Dedifferentiated amniotic fluid mesenchymal stem cell (primary cell): ENCODE measurements around the gene HSPA5.
A peak's percentile ranks its signal among the peaks of the same experiment; 100 is the strongest.
"Not testable (repeated sequence)": the region's sequence is repeated elsewhere in the genome, so short reads cannot be mapped to it uniquely, and the experiment has no call there.

Experiments used
- DNase-seq: peaks from one replicate; pipeline ENCODE4 v3.0.0-alpha.2; 2016; ENCODE audit errors: extremely low spot score

The HSPA5 gene

DNA sequence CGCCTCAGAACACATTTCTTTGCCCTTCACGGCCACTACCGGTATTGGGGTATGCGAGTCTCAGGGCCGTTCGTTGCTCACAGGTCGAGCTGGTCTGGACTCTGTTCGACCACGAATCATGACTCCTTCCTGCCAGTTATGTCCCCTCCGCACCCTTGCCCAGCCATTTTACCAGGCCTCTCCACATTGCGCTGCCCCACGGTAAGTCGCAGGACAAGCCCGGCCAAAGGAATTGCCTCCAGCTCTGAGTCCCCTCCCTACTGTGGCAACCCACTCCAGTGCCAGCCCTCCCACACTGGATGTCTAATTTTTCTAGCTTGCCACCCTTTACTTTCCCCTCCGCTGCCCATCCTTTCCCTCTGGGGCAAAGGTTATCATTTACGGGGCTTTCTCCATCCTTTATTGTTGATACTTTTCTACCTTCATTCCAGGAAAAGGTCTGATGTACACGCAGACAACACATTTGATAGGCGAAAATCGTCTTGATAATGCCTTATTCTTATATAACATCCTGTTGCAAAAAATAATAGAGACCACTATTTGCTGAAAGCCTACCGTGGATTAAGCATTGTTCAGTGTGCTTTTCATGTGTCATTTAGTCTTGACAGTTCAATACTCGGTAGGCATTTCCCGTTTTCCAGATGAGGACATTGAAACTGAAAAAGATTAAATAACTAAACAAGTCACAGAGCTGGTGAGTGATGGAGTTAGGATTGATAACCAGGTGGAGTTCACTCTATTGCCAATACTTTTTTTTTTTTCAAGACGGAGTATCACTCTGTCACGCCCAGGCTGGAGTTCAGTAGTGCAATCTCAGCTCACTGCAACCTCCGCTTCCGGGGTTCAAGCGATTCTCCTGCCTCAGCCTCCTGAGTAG is 958 bp upstream of the HSPA5 start:
- no peak for DNase-seq

DNA sequence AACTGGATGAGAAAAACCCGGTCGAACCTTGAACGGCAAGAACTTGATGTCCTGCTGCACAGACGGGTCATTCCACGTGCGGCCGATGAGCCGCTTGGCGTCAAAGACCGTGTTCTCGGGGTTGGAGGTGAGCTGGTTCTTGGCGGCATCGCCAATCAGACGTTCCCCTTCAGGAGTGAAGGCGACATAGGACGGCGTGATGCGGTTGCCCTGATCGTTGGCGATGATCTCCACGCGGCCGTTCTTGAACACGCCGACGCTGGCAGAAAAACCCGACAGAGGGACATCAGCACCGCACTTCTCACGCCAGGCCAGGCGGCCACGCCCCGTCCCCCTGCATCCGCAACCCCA is 519 bp downstream of the HSPA5 start:
- no peak for DNase-seq

DNA sequence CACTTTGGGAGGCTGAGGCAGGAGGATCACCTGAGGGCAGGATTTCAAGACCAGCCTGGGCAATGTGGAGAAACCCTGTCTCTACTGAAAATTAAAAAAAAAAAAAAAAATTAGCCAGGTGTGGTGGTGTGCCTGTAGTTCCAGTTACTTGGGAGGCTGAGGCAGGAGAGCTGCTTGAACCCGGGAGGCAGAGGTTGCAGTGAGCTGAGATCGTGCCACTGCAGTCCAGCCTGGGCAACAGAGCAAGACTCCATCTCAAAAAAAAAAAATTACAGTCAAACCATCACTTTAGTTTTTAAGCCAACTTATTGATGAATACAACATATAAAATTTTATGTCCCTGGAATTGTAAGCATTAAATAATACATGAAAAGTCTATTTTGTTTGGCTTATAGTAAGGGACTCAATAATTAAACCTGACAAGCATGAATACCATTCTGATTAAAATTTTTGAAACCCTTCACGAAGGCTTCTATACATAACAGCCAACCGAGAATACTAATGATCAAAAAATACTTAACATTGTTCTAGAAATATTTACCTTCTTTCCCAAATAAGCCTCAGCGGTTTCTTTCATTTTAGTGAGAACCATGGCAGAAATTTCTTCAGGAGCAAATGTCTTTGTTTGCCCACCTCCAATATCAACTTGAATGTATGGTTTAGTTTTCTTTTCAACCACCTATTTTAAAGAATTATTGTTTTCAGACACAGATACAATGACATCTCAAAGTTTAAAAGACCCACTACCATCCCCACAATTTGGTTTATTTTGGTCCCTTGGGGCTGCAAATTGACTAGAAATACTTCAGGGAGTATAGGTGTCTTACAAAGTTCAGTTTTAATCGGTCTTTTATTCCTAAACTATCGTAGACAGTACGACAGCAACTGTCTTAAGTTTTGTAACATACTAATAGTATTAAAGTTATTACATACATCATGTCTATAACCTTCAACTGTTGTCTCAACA is 1.2 kb downstream of the HSPA5 start:
- DNase-seq: no peak

DNA sequence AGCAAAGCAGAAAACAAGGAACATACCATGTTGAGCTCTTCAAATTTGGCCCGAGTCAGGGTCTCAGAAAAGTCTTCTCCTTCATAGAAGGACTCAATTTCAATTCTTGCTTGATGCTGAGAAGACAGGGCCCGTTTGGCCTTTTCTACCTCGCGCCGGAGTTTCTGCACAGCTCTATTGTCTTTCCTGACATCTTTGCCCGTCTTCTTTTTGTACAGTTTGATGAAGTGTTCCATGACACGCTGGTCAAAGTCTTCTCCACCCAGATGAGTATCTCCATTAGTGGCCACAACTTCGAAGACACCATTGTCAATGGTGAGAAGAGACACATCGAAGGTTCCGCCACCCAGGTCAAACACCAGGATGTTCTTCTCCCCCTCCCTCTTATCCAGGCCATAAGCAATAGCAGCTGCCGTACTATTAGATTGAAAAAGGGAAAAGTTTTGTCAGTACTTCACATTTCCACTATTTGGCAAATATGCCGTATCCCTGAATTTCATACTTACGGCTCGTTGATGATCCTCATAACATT is 2.2 kb downstream of the HSPA5 start:
- no peak for DNase-seq

DNA sequence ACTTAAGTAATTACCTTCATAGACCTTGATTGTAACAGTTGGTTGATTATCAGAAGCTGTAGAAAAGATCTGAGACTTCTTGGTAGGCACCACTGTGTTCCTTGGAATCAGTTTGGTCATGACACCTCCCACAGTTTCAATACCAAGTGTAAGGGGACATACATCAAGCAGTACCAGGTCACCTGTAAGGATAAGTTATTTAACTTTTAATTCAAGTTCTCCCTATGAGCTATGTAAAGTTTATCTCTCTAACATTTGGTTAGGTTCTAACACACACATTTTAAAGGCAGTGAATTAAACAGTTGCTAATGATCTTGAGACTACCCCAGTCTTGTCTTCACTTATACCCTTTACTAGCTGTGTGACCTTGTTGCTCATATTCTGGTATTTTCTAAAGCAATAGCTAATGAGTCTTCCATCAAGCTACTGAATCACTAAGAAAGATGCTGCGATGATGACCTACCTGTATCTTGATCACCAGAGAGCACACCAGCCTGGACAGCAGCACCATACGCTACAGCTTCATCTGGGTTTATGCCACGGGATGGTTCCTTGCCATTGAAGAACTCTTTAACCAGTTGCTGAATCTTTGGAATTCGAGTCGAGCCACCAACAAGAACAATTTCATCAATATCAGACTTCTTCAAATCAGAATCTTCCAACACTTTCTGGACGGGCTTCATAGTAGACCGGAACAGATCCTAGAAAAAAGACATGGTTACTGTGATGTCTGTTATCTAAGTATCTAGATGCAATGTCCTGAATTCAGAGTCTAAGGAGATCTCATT is 2.8 kb downstream of the HSPA5 start:
- no peak for DNase-seq

DNA sequence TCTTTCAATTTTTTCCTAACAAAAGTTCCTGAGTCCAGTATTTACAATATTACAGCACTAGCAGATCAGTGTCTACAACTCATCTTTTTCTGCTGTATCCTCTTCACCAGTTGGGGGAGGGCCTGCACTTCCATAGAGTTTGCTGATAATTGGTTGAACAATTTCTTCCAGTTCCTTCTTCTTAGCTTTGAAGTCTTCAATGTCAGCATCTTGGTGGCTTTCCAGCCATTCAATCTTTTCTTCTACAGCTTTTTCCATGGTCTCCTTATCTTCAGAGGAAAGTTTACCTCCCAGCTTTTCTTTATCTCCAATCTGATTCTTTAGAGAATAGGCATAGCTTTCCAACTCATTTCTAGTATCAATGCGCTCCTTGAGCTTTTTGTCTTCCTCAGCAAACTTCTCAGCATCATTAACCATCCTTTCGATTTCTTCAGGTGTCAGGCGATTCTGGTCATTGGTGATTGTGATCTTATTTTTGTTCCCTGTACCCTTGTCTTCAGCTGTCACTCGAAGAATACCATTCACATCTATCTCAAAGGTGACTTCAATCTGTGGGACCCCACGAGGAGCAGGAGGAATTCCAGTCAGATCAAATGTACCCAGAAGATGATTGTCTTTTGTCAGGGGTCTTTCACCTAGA is 4.5 kb downstream of the HSPA5 start:
- DNase-seq: not testable (repeated sequence)

DNA sequence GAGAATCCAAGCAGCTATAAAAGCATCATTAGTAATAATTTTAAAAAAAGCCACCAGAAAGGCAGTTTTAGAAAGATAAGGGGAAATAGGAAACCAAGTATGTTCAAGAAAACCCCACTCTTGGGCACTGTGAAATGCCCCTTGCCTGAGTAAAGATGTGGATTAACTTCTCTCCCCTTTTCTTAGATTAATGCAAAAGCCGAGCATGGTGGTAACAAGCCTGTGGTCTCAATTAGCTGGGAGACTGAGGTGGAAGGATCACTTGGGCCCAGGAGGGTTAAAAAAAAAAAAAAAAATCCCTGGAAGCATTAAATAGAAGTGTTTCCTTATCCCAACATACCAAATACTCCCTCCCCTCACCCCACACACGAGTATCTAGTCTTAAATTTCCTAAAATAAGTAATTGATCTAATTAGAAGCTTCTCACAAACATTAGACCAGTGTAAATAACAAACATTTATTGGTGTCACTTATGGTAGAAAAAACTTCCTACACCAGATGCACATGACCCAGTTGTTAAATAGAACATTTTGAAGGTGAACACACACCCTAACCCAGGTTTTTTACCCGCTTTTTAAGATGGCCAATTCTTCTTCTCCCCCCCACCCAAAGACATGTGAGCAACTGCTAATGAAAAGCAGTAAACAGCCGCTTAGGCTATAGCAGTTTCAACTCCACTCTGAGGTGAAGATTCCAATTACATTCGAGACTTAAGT is 5.2 kb downstream of the HSPA5 start:
- DNase-seq: no peak

DNA sequence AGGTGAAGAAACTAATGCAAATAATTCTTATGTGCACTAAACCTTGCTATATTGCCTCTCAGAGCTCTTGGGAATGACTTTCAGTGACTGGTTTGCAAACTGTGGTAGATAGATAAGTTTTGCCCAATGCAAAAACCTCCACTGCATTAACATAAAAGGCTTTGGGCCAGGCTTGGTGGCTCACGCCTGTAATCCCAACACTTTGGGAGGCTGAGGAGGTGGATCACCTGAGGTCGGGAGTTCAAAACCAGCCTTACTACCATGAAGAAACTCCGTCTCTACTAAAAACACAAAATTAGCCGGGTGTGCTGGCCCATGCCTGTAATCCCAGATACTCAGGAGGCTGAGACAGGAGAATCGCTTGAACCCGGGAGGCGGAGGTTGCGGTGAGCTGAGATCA is 7.0 kb downstream of the HSPA5 start:
- not testable (repeated sequence) for DNase-seq

DNA sequence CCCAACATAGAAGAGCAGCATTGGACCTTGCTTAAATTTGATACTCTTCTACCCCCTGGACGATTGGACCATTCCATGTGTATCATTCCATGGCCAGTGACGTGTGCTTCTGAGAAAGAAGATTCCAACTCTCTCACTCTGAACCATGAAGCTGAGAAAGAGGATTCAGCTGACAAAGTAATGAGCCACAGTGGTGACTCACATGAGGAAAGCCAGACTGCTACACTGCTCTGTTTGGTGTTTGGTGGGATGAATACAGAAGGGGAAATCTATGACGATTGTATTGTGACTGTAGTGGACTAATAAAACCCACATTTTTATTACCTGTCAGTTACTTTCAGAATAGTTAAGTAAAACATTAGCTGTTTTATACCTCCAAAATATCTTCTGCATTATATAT is 7.5 kb downstream of the HSPA5 start:
- peak; percentile 92 for DNase-seq

DNA sequence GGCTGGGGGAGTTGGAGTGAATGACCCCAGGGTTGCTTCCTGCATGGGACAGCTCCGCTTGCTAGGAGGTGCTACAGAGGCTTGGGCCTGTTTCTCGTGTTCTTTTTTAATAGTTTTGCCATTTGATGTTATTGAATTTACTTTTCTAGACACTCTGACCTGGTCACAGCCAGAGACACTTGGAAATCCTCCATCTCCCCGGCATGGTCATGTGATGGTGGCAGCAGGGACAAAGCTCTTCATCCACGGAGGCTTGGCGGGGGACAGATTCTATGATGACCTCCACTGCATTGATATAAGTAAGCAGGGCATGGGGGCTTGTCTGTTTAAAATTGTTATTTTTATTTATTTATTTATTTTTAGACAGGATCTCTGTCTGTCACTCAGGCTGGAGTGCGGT is 13.4 kb downstream of the HSPA5 start:
- DNase-seq: no peak

DNA sequence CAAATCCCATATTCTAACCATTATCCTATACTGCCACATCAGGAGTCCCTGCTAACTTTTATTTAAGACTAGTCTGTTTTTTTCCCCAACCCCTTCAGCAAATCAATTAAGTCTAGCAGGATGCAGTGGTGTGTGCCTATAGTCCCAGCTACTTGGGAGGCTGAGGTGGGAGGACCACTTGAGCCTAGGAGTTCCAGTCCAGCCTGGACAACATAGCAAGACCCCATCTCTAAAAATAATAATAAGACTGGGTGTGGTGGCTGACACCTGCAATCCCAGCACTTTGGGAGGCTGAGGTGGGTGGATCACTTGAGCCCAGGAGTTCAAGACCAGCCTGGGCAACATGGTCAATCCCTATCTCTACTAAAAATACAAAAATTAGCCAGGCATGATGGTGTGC is 16.3 kb downstream of the HSPA5 start:
- not testable (repeated sequence) for DNase-seq

DNA sequence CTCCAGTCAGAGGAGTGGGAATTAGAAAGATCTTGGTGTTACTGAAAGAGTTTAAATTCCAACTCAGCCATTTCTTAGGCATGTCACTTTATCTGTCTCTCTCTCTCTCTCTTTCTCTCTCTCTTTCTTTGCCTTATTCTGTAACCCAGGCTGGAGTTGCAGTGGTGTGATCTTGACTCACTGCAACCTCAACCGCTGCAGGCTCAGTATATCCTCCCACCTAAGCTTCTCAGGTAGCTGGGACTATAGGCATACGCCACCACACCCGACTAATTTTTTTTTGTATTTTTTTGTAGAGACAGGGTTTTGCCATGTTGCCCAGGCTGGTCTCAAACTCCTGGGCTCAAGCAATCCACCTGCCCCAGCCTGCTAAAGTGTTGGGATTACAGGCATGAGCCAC is 22.5 kb downstream of the HSPA5 start:
- no peak for DNase-seq

DNA sequence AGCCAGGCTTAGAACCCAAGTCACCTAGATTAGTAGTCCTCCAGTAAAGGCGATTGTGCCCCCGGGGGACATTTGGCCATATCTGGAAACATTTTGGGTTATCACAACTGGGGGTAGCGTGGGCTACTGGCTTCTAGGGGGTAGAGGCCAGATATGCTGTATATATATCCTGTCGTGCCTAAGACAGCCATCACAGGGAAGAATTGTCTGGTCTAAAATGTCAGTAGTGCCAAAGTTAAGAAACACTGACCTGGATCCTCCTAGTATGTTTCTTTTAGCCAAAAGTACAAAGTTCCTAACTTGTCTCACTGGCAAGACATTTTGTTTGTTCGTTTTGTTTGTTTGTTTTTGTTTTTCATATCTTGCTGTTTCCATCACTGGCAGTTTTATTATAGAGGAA is 27.0 kb downstream of the HSPA5 start:
- DNase-seq: no peak

DNA sequence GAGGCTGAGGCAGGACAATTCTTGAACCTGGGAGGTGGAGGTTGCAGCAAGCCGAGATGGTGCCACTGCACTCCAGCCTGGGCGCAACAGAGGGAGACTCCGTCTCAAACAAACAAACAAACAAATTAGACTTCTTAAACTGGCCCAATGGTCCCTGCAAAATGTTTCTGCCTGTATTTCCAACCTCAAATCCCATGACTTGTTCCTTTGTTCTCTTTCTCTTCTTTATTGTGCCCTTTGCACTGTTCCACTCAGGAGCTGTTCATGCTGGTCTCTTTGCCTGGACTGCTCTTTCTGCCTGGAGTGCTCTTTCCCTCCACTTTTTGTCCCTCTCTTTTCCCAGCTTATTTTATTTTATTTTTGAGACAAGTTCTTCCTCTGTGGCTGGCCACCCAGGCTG is 36.7 kb downstream of the HSPA5 start:
- no peak for DNase-seq

DNA sequence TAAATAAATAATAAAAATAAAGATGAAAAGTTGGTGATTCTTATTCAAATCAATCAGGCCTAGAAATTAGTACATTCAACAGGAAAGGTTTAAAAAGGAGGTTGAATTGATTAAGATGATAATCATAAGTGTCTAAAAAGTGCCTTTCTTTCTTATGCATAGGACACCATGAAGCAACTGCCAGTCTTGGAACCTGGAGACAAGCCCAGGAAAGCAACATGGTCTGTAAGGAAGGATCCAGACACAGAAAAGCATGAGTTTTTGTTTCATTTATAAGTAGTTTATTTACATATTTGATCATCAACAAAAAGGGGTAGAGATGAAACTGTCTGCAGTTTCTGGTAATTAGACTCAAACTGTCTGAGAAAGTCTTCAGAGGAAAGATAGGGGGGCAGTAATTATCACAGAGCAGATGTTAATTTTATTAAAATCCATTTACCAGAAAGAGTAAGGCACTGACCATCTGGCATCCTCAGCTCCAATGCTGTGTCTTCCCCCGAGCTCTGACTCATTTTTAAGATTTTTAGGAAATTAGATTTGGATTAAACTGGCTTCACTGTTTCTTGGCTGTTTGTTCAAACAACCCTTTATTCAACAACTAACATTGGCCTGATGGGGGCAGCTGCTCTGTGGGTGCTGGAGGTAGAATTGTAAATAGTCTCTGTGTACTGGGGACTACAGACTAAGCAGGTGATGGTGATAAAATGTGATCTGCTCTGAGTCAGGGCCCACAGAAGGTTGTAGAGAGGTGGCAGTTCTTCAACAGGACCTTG is 38.1 kb downstream of the HSPA5 start:
- DNase-seq: no peak

DNA sequence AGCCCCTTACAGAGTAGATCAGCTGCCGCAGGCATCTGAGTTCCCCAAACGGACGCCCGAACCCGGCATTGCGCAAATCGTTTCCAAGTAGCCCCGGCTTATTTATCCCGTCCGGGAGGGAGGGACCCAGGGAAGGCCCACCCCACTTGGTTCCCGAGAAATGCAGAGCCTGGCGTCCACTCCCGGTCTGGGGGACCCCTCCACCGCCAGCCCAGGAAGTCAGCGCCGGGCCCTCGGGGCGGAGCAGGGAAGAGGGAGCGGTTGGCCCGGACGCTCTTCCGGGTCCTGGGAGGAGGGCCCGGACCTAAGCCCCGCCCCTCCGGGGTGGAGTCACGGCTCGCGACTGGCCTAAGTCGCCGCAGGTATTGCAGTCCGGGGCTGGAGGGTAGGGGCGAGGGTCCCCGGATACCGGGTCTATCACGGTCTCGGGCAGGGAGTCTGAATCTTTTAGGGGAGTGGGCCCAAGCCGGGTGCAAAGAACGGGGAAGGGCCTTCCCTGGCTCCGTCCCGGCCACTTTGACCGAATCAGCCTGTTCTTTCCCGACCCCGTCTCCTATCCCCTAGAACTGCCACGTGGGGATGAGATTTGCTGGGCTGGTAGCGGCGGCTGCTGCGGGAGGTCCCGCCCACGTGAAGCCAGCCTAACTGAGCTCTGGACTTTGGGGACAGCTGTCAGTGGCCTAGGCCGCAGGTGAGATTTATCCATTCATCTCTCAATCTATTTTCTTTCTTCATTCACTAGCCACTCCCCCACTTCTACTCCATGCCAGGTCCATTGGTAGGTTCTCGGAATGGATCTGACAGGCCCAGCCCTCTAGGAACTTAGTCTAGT is 40.7 kb downstream of the HSPA5 start, which contains the start of gene RABEPK:
TSS of gene RABEPK (plus strand) at position 327 of the 832 bp plus-strand sequence. CDS start 2,472 bp downstream, outside the sequence.
- peak; percentile 86 for DNase-seq

DNA sequence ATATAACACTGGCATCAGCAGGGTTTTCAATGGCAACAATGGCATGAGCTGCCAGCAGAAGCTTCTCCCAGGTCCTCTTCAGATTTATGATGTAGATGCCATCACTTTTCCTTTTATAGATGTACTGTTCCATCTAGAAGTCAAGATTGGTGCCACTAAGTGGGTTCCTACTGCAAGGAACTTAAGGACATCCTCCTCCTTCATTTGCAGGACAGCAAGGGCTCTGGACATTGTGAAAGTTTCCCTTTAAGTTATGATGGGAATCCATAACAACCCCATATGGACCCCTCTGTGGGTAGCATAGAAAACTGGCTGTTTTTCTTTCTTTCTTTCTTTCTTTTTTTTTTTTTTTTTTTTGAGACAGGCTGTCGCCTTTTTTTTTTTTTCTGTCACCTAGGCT is 45.6 kb downstream of the HSPA5 start:
- not testable (repeated sequence) for DNase-seq

DNA sequence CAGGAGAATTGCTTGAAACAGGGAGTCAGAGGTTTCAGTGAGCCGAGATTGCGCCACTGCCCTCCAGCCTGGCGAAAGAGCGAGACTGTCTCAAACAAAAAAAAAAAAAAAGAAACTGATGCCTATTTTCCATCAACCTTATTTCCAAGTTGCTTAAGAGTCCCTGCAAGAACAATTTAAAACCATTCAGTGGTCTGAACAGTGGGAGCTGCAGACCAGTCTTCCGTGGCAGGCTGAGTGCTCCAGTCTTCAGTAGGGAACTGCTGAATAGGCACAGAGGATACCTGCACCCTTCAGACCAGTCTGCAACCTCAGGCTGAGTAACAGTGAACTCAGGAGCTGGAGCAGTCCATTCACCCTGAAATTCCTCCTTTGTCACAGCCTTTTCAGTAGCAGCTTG is 46.7 kb downstream of the HSPA5 start:
- DNase-seq: not testable (repeated sequence)

DNA sequence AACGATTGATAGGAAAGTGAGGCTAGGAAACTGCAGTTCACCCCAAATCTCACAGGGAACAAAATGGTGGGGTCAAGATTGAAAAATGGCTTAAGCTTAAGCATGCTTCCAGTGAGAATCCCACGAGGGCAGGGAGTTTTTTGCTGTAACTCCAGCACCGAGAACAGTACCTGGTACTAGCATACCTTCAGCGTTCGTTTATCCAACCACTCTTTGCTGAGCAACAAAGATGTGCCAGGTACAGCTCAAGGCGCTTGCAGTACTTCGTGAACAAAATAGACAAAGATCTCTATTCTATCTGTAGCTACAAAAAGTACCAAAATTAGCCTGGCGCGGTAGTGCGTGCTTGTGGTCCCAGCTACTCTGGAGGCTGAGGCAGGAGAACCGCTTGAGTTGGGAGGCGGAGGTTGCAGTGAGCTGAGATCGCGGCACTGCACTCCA is 50.8 kb downstream of the HSPA5 start:
- no peak for DNase-seq
